Measurements from ENCODE around the gene TRPT1. TPM values are rescaled to one million over a fixed set of nuclear protein-coding genes. Genes with fewer than 3 reads are reported as not detected.

The TRPT1 gene
- total RNA-seq, 1 donor from 2014 or later = 22.4 TPM

GRCh38 chr11:64227405-64227956, 1.5 kb upstream of the TRPT1 start:
- intact Hi-C loops (cut with DNase I) = no loop called here
- ATAC-seq = no peak
- H3K4me1 ChIP-seq = peaks cover 42% of the 10 kb centered on the region
- H3K4me3 ChIP-seq = peak overlapping the region; percentile 96
- TF ChIP-seq CTCF (IDR thresholded peaks at IDR 0.05) = no peak
- H3K9me3 ChIP-seq = no peaks in the 10 kb centered on the region
- no peak for DNase-seq
- H3K27ac ChIP-seq = peak overlapping the region; percentile 93
- H3K36me3 ChIP-seq = peaks cover 12% of the 10 kb centered on the region
- no peaks in the 10 kb centered on the region for H3K27me3 ChIP-seq

DNA sequence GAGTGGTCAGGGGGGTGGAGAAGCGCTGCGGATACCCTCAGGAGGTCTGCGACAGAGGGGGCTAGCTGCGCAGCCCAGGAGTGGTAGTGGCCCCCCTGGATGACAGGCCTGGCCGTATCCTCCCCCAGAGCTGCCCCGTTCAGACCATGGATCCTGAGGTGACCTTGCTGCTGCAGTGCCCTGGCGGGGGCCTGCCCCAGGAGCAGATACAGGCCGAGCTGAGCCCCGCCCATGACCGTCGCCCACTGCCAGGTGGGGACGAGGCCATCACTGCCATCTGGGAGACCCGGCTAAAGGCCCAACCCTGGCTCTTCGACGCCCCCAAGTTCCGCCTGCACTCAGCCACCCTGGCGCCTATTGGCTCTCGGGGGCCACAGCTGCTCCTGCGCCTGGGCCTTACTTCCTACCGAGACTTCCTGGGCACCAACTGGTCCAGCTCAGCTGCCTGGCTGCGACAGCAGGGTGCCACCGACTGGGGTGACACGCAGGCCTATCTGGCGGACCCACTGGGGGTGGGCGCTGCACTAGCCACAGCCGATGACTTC, 593 bp upstream of the TRPT1 start:
- Histone ChIP-seq H3K36me3 (peaks cover 18% of the 10 kb centered on the region), H3K4me1 (peaks cover 40% of the 10 kb centered on the region), H3K27me3 (no peaks in the 10 kb centered on the region), H3K27ac (peak overlapping the region; percentile 93), H3K4me3 (peak overlapping the region; percentile 96), H3K9me3 (no peaks in the 10 kb centered on the region)
- ATAC-seq = peak; percentile 65
- intact Hi-C loops (cut with DNase I) = no loop called here
- peak; percentile 87 for DNase-seq
- TF ChIP-seq CTCF (IDR thresholded peaks at IDR 0.05) = no peak

DNA sequence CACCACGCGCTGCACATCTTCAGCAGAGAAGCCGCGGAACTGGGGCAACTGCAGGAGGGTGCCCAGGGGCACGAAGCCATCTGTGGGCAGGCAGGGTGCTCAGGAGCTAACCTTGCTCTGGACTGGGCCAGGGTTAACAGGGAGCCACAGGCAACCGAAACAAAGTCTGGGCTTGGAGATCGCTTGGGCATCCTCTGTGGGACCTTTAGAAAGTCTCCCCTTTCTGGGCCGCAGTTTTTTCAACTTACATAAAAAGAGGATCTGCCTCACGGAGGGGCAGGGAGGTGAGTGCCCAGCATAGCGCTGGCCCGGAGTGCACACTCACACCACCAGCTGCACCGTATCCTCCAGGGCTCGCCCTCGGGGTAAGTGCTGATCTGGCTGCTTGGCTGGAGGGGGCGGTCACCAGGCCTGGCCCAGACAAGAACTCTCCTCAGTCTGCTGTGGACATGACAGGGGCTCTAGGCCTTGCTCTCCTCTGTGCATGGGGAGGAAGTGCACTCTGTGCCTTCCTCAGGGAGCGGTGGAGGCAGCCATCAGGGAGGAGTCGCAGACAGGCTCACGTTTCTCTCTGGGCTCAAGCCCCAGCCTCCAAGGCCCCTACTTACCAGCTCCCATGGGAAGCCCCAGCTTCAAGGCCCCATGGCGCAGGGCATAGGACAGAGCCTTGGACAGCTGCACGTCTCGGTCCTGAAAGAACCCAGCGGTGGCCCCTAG, 937 bp downstream of the TRPT1 start:
- DNase-seq (peak; percentile 69), ATAC-seq (no peak)
- no peaks in the 10 kb centered on the region for H3K9me3 ChIP-seq
- intact Hi-C loops (cut with DNase I) = no loop called here
- no peaks in the 10 kb centered on the region for H3K27me3 ChIP-seq
- peaks cover 35% of the 10 kb centered on the region for H3K4me1 ChIP-seq
- TF ChIP-seq CTCF (IDR thresholded peaks at IDR 0.05) = no peak
- H3K4me3 ChIP-seq = peak overlapping the region; percentile 96
- peaks cover 31% of the 10 kb centered on the region for H3K36me3 ChIP-seq
- H3K27ac ChIP-seq = peak overlapping the region; percentile 93

DNA sequence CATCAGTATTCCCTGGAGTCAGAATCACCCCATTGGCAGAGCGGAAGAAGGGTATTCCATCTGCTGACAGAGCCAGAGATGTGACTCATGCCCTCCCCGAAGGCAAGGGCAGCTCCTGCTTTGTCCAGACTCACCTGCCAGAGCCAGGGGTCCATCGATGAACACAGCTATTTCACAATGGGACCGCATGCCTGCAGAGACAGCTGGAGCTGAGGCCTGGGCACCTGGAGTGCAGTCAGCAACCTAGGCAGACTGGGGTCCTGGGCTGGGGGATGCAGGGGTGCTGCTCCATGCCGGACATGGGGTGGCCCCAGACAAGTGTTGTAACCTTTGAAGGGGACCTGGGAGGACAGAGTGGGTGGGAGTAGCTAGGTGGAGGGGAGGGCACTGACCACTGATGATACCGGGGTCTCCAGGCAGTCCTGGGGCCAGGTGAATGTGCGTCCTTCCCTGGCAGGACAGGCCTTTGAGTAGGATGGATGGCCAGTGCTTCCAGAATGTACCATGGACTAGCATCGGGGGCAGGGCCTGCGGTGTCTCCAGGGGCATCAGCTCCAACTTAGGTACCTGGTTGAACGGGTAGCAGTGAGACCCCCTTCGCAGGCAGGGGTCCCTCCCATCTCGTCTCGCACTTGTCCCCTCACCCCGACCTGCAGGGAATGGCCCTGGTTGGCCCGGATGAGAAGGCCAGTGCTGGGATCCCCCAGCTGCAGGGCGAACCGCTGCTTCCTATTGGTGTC, 1.7 kb downstream of the TRPT1 start:
- H3K36me3 ChIP-seq = peaks cover 39% of the 10 kb centered on the region
- peaks cover 27% of the 10 kb centered on the region for H3K4me1 ChIP-seq
- intact Hi-C loops (cut with DNase I) = no loop called here
- TF ChIP-seq CTCF (IDR thresholded peaks at IDR 0.05) = no peak
- ATAC-seq = no peak
- H3K4me3 ChIP-seq = no peak overlapping the region
- no peak overlapping the region for H3K27ac ChIP-seq
- no peaks in the 10 kb centered on the region for H3K27me3 ChIP-seq
- no peaks in the 10 kb centered on the region for H3K9me3 ChIP-seq
- DNase-seq = no peak

DNA sequence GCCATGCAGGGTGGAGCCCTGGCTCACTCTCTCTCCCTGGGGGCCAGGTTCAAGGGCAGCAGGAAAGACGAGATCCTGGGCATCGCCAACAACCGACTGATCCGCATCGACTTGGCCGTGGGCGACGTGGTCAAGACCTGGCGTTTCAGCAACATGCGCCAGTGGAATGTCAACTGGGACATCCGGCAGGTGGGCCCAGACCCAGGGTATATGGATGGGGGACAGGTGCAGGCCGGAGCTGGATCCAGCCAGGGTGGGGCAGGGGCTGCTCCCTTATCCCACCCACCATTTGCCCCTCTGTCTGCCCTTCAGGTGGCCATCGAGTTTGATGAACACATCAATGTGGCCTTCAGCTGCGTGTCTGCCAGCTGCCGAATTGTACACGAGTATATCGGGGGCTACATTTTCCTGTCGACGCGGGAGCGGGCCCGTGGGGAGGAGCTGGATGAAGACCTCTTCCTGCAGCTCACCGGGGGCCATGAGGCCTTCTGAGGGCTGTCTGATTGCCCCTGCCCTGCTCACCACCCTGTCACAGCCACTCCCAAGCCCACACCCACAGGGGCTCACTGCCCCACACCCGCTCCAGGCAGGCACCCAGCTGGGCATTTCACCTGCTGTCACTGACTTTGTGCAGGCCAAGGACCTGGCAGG, 2.9 kb downstream of the TRPT1 start:
- Histone ChIP-seq H3K4me3 (no peak overlapping the region), H3K4me1 (peaks cover 23% of the 10 kb centered on the region), H3K27me3 (no peaks in the 10 kb centered on the region), H3K36me3 (peaks cover 45% of the 10 kb centered on the region), H3K9me3 (no peaks in the 10 kb centered on the region), H3K27ac (no peak overlapping the region)
- intact Hi-C loops (cut with DNase I) = no loop called here
- no peak for TF ChIP-seq CTCF (IDR thresholded peaks at IDR 0.05)
- no peak for ATAC-seq
- peak; percentile 63 for DNase-seq
